Measurements from ENCODE around the gene EFNA5. TPM values are rescaled to one million over a fixed set of nuclear protein-coding genes. Genes with fewer than 3 reads are reported as not detected.

The EFNA5 gene
- 4.1 and 5.8 TPM in 2 replicates for total RNA-seq (2014; rRNA removed; shearing (Covaris generic))

GRCh38 chr5:107670932-107671741 lies at the start of gene EFNA5:
Gene EFNA5 (minus strand): TSS chr5:107670937.
- peak; percentile 73 for DNase-seq (ENCODE audit: low read depth)

- DNase-seq (ENCODE audit: low read depth), result peak; percentile 8
These were observed 48.4 kb upstream of the EFNA5 start for GRCh38 chr5:107719034-107719606.

- DNase-seq (ENCODE audit: low read depth), result no peak
These were observed 47.1 kb upstream of the EFNA5 start for GRCh38 chr5:107717816-107718215.

- no peak for DNase-seq (ENCODE audit: low read depth)
These were observed 42.5 kb upstream of the EFNA5 start for GRCh38 chr5:107713228-107713627.

GRCh38 chr5:107712359-107712870 lies 41.7 kb upstream of the EFNA5 start:
- no peak for DNase-seq (ENCODE audit: low read depth)

- peak; percentile 49 for DNase-seq (ENCODE audit: low read depth)
These were observed 34.8 kb upstream of the EFNA5 start for GRCh38 chr5:107705402-107706014.

- peak; percentile 16 for DNase-seq (ENCODE audit: low read depth)
These were observed 34.1 kb upstream of the EFNA5 start for GRCh38 chr5:107704681-107705401.

GRCh38 chr5:107700481-107700880 lies 29.7 kb upstream of the EFNA5 start:
- DNase-seq (ENCODE audit: low read depth), result no peak

- DNase-seq (ENCODE audit: low read depth), result no peak
These were observed 28.7 kb upstream of the EFNA5 start for GRCh38 chr5:107699425-107699824.

- DNase-seq (ENCODE audit: low read depth), result no peak
These were observed 27.5 kb upstream of the EFNA5 start for GRCh38 chr5:107698286-107698685.

- DNase-seq (ENCODE audit: low read depth), result no peak
These were observed 25.8 kb upstream of the EFNA5 start for GRCh38 chr5:107696498-107696897.

GRCh38 chr5:107696080-107696479 lies 25.3 kb upstream of the EFNA5 start:
- DNase-seq (ENCODE audit: low read depth), result no peak

- no peak for DNase-seq (ENCODE audit: low read depth)
These were observed 17.2 kb upstream of the EFNA5 start for GRCh38 chr5:107687937-107688336.

- DNase-seq (ENCODE audit: low read depth), result no peak
These were observed 16.7 kb upstream of the EFNA5 start for GRCh38 chr5:107687404-107687803.

GRCh38 chr5:107682533-107682932 lies 11.8 kb upstream of the EFNA5 start:
- no peak for DNase-seq (ENCODE audit: low read depth)

- DNase-seq (ENCODE audit: low read depth), result no peak
These were observed 10.1 kb upstream of the EFNA5 start for GRCh38 chr5:107680799-107681198.

- DNase-seq (ENCODE audit: low read depth), result no peak
These were observed 9.4 kb upstream of the EFNA5 start for GRCh38 chr5:107680099-107680498.

- DNase-seq (ENCODE audit: low read depth), result no peak
These were observed 6.0 kb upstream of the EFNA5 start for GRCh38 chr5:107676702-107677101.

GRCh38 chr5:107675201-107675600 lies 4.5 kb upstream of the EFNA5 start:
- no peak for DNase-seq (ENCODE audit: low read depth)

- DNase-seq (ENCODE audit: low read depth), result no peak
These were observed 3.9 kb upstream of the EFNA5 start for GRCh38 chr5:107674655-107675054.

GRCh38 chr5:107673368-107674136 lies 2.8 kb upstream of the EFNA5 start:
- DNase-seq (ENCODE audit: low read depth), result peak; percentile 92

Measured in Daoy (cell line).